Stimulated activated CD4-positive, alpha-beta T cell treated with anti-CD3 and anti-CD28 coated beads, Interleukin-1b, Interleukin-23, amount 100 ng/mL, for 48 hours (primary cell): ENCODE data around the gene CDH23.
"Not testable (repeated sequence)": the region's sequence is repeated elsewhere in the genome, so short reads cannot be mapped to it uniquely, and the experiment has no call there.

Source experiments
- DNase-seq: peaks from one replicate; pipeline ENCODE4 v3.0.0-alpha.2; 2020

Gene CDH23

DNA sequence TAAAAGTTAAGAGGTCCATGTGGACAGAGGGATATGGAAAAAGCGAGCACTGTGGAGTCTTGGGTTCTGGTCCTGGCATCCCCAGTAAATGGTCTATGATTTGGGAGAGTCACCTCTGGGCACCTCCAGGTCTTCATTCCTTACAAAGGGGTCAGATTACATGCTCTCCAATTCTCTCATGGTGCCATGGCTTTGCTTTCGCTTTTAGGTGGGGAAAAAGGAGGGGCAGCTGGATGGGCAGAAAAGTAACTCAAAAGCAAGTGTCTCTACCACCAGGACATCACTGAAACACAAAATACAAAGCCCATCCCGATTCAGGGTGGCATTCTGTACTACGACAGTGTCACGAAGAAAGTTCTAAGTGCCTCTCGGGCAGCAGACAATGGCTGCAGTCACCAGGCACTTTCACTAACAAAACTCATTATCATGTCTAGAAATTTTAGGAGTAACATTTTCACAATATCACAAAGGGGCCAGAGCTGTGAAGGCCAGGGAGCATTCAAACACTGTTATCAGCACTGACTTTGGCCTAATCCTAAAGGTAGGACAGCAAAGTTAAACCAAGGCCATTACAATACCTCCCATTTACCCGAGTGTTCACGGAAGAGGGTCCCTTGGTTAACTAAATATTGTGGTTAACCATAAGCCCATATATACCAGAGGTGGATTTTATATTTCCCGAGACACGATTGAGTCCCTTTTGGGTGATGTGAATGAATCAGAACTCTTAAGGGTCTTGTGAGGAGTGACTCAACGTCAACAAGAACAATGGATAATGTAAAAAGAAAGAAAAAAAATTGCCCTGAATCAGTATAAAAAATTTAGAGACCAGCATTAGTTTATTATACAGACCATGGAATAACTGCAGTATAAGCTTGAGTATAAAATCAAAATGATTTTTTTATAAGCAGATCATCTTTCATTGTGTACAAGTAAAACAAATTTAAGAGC lies 451.9 kb downstream of the CDH23 start:
- DNase-seq: no peak

DNA sequence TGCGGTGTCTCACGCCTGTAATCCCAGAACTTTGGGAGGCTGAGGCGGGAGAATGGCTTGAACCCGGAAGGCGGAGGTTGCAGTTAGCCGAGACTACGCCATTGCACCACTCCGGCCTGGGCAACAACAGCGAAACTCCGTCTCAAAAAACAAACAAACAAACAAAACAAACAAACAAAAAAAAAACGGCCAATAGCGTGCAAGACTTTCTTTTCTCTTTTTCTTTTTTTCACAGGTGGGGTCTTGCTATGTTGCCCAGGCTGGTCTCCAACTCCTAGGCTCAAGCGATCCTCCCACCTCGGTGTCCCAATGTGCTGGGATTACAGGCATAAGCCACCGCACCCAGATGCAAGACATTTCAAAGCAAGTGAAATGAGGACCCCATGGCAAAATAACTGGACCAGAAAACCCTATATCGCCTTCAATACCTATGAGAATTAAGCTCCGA lies 452.8 kb downstream of the CDH23 start:
- DNase-seq: no peak

DNA sequence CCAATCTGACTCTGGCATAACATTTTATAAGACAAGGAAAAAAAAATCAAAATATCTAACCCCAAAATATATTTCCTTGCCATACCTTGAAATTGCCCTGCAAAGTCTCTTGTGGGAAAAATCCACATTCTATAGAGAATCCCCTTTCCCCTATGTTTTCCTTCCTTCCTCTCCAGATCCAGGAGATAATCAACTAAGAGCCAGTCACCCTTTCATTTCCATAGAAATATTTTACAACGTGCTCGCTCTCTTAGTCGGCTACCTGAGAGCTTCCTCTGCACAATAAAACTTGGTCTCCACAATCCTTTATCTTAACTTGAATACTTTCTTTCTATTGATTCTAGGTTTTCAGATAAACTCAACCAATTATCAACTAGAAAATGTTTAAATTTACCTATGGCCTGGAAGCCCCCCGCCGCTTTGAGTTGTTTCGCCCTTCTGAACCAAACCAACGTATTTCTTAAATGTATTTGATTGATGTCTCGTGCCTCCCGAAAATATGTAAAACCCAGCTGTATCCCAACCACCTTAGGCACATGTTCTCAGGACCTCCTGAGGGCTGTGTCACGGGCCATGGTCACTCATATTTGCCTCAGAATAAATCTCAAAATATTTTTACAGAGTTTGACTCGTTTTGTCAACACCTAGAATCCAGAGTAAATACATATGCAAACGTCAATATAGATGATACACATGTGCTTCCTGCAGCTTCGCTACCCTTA lies 453.5 kb downstream of the CDH23 start:
- DNase-seq: no peak

DNA sequence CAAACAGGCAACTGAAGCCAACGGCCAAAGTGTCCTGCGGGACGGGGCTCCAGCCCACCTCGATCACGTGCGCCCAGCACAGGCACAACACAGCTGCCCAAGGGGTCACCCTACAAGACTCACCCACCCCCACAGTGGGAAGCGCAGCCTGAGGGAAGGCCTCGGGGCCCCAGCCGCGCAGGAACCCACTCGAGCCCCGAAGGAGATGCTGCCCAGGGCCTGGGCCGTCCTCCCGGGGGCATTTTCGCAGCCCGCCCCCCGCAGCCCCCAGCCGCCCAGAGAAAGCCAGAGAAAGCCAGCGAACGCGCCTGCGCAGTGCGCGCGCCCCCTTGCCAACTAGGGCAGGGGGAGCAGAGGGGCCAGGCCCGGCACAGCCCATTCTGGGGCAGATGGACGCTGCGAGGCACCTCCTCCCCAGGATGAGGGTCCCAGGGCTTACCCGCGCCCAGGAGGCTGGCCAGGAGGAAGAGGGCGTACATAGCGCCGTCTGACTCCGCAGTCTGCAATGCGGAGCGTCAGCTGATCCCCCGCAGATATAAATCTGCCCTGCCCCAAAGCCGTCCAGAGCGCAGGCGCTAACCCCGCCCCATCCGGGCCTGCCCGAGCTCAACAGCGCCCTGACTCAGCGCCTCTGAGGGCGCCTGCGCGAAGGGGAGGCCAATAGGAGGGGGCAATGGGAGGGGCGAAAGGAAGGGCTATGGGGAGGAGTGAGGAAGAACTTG lies 454.2 kb downstream of the CDH23 start, which contains the start of gene PSAP:
PSAP (minus strand) TSS at position 509 of the 722 bp plus-strand sequence; CDS start at position 479, 30 bp downstream.
- DNase-seq: peak; percentile 98

DNA sequence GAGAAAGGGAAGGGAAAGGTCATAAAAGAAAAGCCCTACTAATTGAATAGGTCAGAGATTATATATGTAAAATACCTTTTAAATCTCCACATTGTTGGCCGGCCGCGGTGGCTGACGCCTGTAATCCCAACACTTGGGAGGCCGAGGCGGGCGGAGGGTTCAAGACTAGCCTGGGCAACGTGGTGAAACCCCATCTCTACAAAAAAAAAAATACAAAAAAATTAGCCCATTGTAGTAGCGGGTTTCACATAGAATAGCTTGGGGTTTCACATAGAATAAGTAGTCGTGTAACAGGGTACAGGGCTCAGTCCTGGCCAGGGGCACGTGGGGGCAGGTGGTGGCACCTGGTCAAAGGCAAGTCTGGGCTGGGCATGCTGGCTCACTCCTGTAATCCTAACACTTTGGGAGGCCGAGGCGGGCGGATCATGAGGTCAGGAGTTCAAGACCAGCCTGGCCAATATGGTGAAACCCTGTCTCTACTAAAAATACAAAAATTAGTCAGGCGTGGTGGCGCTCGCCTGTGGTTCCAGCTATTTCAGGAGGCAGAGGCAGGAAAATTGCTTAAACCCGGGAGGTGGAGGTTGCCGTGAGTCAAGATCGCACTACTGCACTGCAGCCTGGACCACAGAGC lies 454.9 kb downstream of the CDH23 start:
- DNase-seq: not testable (repeated sequence)

DNA sequence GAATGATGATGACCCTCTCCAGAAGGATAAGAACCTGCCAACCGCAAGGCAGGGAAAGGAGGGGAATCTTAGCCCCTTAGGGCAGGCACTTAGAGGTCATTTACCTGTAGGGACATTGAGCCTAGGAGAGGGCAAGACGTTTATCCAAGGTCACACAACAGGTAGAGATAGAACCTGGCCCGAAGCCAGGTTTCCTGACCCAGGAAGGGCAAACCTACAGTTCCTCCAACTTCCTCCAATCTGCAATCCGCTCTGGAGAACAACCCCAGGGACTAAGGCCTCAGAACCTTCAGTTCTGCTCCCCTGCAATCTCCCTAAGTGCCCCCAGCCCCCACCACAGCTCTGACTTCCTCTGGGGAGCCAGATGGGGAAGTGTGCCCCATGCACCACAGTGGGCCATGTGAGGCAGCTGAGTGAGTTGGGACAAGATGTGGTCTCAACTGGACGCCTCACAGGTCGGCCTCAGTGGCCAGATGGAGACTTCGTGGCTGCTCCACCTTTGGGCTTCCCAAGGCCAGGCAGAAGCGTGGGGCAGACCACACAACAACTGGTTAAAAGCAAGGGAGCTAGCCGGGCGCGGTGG lies 455.7 kb downstream of the CDH23 start:
- DNase-seq: no peak

DNA sequence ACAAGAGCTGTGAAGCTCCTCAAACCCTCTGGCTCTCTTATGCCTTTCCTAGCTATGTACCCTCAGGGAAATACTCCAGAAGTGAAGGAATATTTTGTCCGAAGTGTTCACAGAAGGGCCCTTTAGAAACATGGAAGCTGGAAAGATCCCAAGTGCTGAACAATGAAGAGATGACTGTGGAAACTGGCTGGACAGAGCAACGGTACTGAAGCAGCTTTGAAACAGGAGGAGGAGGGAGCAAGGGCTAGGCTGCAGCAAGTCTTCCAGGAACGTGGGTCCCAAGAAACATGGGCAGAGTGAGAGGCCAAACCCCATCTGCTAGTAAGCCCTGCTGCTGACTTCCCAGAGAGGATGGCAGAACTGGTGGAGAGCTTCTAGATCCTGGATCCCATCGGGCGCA lies 457.3 kb downstream of the CDH23 start:
- DNase-seq: no peak

DNA sequence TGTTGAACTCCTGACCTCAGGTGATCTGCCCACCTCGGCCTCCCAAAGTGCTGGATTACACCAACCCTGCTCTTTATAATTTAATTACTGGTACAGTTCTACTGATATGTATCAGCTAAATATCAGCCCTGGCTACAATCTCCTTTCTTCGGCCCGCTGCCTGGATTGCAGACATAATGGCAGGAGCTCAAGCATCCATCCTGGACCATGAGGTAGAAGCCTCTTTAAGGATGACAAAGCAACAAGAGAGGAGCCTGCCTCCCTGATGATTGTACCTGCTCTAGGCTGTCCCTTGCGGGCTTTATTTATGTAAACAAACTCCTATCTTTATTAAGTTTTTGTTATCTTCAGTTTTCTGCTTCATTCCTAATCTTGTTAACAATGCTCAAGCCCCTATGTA lies 459.9 kb downstream of the CDH23 start:
- no peak for DNase-seq

DNA sequence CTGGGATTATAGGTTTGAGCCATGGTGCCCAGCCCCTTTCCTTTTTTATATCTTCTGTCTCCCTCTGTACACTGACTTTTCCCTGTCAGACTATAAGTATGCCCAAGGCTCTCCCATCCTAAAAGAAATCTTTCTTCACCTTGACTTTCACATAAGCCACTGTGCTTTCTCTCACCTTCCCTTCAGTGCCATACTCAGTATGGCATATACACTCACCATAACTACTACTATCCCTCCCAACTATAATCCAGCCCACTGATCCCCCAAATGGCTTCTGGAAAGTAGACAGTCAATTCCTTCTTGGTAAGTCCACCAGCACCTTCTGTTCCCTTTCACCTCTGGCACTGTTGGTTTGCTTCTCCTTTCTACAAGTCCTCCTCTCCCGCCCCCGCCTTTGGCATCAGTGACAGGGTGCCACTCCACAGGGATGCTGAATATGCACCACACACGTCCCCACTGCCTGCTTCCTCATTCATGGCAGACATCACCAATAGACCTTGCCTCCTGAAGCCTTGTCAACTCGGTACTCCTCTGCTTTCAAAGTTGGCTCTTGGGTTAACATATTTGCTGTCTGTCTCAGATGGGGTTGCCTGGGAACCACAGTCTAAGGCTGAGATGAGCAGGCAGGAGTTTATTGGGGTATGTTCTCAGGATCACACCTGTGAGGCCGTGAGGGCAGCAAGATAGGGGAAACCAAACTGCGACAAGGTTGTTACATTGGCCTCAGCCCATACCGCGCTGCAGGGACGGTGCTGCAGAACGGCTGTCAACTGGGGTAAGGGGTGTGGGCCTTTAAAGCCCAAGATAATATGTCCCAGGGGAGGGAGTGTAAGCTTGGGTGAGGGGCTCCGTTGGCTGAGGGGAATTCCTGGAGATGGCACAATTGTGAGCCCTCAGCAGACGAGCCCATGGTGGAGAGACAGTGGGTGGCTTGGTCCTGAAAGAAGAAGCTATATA lies 461.5 kb downstream of the CDH23 start:
- DNase-seq: no peak

DNA sequence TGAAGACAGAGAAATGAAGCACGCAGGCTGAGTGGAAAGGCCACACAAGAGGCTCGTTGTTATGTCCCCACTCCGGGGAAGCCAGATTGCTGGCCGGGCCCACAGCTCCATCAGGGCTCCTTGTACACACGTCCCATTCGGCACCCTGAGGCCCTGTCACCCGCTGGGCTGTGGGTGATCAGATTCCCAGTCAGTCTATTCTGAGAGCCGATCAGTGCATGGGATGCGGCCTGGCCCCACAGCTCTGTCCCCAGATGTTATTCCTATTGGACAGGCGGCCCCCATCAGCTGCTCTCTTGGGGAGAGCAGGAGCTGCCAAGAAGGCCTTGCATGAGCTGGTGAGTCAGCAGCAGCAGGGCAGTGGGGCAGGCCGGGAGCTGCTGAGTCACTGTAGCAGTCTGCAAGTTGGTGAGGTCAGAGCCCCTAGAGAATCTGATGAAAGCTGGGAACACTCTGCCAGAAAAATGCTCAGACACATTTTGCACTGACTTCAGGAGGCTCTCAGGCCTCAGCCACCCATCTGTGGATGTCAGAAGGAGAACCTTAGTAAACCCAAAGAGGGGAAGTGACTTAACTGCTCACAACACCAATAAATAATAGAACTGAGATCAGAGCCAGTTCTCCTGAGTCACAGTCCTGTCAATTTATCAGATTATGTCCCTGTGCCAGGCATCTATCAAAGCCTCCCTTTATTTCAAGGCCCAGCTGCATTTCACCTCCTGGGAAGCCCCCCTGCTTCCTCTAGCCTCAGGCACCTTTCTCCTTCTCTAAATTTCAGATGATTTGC lies 463.7 kb downstream of the CDH23 start:
- peak; percentile 71 for DNase-seq

DNA sequence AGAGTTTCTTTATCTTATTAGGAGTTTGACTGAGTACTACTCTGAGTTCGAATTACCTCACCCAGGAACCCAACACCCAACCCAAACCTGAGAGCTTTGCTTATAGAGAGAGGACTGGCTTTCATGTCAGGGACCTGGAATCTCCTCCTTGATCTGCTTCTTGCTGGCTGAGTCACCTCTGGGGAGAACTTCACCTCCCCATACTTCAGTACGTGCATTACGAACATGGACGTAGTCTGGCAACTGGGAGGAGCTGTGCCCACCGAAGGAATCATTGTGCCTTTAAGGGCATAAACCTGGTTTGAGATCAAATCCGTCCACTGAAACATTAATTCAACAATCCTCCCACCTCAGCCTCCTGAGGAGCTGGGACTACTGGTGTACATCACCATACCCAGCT lies 466.5 kb downstream of the CDH23 start:
- DNase-seq: no peak

DNA sequence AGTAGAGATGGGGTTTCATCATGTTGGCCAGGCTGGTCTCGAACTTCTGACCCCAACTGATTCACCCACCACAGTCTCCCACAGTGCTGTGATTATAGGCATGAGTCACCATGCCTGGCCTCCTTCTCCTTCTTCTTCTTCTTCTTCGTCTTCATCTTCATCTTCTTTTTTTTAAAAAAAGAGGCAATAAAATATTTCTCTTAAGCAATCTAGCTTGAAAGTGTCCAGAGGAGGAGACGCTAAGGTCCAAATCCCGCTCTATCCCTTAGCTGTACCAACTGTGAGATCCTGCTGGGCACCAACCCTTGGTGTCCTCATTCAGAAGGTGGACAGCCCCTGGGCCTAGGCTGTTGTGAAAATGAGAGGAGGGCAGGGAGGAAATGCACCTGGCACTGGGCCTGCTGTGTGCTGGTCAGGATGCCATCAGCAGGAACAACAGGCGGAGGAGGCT lies 468.2 kb downstream of the CDH23 start:
- no peak for DNase-seq
